Effector memory CD4-positive, alpha-beta T cell (primary cell): ENCODE measurements around the gene AKNA.

Experiments used
- DNase-seq, 3 donors: peaks; one replicate each; pipeline ENCODE4 v3.0.0-alpha.2; 2020
- H3K27ac ChIP-seq: 2 replicates; pipeline ENCODE4 v1.7.0; 2013; ENCODE audit warnings: mild to moderate bottlenecking, low read length, moderate library complexity; ENCODE audit not compliant: insufficient read depth, poor library complexity, severe bottlenecking
- H3K27me3 ChIP-seq: replicated peaks from 2 replicates; pipeline ENCODE4 v1.7.0; 2013; ENCODE audit warnings: mild to moderate bottlenecking, low read length; ENCODE audit not compliant: insufficient read depth, control insufficient read depth, poor library complexity, severe bottlenecking
- H3K36me3 ChIP-seq: 2 replicates; pipeline ENCODE4 v1.7.0; 2013; ENCODE audit warnings: mild to moderate bottlenecking, low read length, moderate library complexity; ENCODE audit not compliant: control insufficient read depth, insufficient read depth
- H3K4me1 ChIP-seq: 2 replicates; pipeline ENCODE4 v1.7.0; 2013; ENCODE audit warnings: low read length, mild to moderate bottlenecking; ENCODE audit not compliant: control insufficient read depth, insufficient read depth, poor library complexity, severe bottlenecking
- H3K4me3 ChIP-seq: 2 replicates; pipeline ENCODE4 v1.7.0; 2013; ENCODE audit warnings: low read length, low read depth, mild to moderate bottlenecking; ENCODE audit not compliant: insufficient read depth, poor library complexity, severe bottlenecking
- H3K9me3 ChIP-seq: 2 replicates; pipeline ENCODE4 v1.7.0; 2013; ENCODE audit warnings: mild to moderate bottlenecking, low read length, moderate library complexity; ENCODE audit not compliant: control insufficient read depth

Gene AKNA

DNA sequence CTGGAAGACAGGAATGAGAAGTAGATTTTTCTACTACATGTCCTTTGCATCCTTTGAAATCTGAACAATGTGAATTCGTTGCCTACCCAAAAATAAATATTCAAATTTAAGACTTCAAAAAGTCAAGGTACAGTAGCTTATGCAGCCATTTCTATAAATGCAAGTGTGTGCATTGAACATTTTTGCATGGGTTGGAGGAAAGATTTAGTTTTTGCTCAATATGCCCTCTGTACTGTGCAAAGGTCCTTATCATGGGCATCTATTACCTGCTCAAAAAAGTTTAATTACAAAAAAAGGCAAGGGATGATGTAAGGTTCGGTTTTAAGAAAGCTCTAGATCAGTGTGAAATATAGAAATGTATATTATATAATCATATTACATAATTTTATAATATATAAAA, 22.6 kb downstream of the AKNA start:
- no peaks in the 10 kb centered on the region for H3K27me3 ChIP-seq
- no peaks in the 10 kb centered on the region for H3K9me3 ChIP-seq
- H3K4me1 ChIP-seq = peaks cover 80% of the 10 kb centered on the region
- H3K36me3 ChIP-seq = peaks cover 74% of the 10 kb centered on the region
- no peak overlapping the region for H3K4me3 ChIP-seq
- peak overlapping the region; percentile 51 for H3K27ac ChIP-seq
- DNase-seq = no peak

DNA sequence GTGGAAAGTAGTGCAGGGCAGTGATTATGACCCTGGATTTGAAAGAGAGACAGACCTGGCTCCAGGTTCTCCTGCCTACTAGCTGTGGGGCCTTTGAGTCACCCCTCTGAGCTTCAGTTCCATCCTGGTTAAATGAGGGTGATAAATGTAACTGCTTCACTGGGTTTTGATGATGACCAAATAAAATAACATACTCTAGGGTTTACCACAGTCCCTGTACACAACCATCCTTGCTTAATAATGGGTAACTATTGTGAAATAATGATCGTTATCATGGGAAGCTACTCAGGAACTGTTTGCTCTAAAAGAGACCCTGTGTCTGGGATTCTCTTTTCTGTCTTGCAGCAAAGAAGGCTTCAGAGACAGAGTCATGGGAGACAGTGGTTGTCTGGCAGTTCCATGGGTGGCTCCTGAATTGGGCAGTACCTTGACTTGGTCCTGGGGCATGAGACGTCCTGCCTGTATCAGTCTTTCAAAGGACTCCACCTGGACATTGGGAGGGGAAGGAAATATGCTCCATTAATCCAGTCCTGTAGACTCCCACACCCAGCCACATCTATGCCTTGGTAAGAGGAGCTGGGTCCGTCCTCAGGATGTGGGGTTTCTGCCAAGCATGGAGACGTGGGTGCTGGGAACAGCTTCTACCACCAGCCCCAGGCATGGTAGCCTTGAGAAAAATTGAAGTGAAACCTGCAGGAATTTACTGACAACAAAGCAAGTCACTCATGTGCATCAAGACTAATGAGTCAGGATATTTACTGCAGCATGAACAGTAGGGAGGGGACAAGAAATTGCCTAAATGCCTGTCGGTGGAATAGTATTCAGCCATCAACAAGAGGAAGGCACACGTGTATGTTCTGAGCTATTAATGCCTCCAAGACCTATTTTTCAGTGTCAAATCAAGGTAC, 23.4 kb downstream of the AKNA start:
- Histone ChIP-seq H3K27me3 (no peaks in the 10 kb centered on the region), H3K9me3 (no peaks in the 10 kb centered on the region), H3K36me3 (peaks cover 74% of the 10 kb centered on the region), H3K27ac (peak overlapping the region; percentile 51), H3K4me3 (no peak overlapping the region), H3K4me1 (peaks cover 72% of the 10 kb centered on the region)
- DNase-seq = no peak

- no peaks in the 10 kb centered on the region for H3K9me3 ChIP-seq
- H3K27me3 ChIP-seq = no peaks in the 10 kb centered on the region
- H3K36me3 ChIP-seq = peaks cover 77% of the 10 kb centered on the region
- H3K4me3 ChIP-seq = no peak overlapping the region
- H3K27ac ChIP-seq = peak overlapping the region; percentile 51
- DNase-seq = peak in 1 of 3 donors; percentile 33
- H3K4me1 ChIP-seq = peaks cover 63% of the 10 kb centered on the region
These were observed 24.4 kb downstream of the AKNA start for GRCh38 chr9:114363424-114363823.

DNA sequence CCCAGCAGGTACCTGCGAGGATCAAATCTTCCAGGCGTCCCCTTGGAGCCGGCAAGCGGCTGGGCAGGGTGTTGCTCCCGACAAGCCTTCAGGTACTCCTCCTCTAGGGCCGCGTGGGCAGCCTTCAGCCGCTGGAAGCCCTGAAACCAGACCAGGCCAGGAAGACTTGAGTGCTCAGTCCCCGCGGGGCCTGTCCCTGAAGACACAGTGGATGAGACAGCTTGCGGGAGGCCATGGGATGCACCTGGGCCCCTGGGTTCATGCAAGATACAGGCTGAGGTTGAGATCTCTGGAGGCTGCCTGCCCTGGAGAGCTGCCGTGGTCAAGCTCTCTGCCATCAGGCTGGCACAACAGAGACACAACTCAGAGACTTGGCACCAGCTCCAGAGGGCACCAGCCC, 25.4 kb downstream of the AKNA start:
- Histone ChIP-seq H3K4me1 (peaks cover 53% of the 10 kb centered on the region), H3K27ac (peak overlapping the region; percentile 51), H3K36me3 (peaks cover 77% of the 10 kb centered on the region), H3K9me3 (no peaks in the 10 kb centered on the region), H3K4me3 (no peak overlapping the region), H3K27me3 (no peaks in the 10 kb centered on the region)
- no peak for DNase-seq

- Histone ChIP-seq H3K36me3 (peaks cover 84% of the 10 kb centered on the region), H3K27ac (peak overlapping the region; percentile 51), H3K27me3 (no peaks in the 10 kb centered on the region), H3K4me1 (peaks cover 44% of the 10 kb centered on the region), H3K9me3 (no peaks in the 10 kb centered on the region), H3K4me3 (no peak overlapping the region)
- no peak for DNase-seq
These were observed 26.2 kb downstream of the AKNA start for GRCh38 chr9:114361542-114361941.

GRCh38 chr9:114359801-114360200, 28.0 kb downstream of the AKNA start:
- Histone ChIP-seq H3K36me3 (peaks cover 93% of the 10 kb centered on the region), H3K27ac (peak overlapping the region; percentile 47), H3K27me3 (no peaks in the 10 kb centered on the region), H3K4me1 (peaks cover 29% of the 10 kb centered on the region), H3K4me3 (no peak overlapping the region), H3K9me3 (no peaks in the 10 kb centered on the region)
- DNase-seq = no peak

GRCh38 chr9:114357911-114358328, 29.9 kb downstream of the AKNA start:
- Histone ChIP-seq H3K27me3 (no peaks in the 10 kb centered on the region), H3K27ac (no peak overlapping the region), H3K36me3 (peaks cover 90% of the 10 kb centered on the region), H3K9me3 (no peaks in the 10 kb centered on the region), H3K4me3 (no peak overlapping the region), H3K4me1 (peaks cover 10% of the 10 kb centered on the region)
- DNase-seq = no peak

- Histone ChIP-seq H3K4me3 (no peak overlapping the region), H3K27me3 (no peaks in the 10 kb centered on the region), H3K36me3 (peaks cover 90% of the 10 kb centered on the region), H3K27ac (no peak overlapping the region), H3K9me3 (no peaks in the 10 kb centered on the region), H3K4me1 (peaks cover 6% of the 10 kb centered on the region)
- DNase-seq = no peak
These were observed 30.4 kb downstream of the AKNA start for GRCh38 chr9:114357360-114357759.

GRCh38 chr9:114356792-114357191, 31.0 kb downstream of the AKNA start:
- peaks cover 87% of the 10 kb centered on the region for H3K36me3 ChIP-seq
- H3K27me3 ChIP-seq = no peaks in the 10 kb centered on the region
- no peak for DNase-seq
- no peaks in the 10 kb centered on the region for H3K9me3 ChIP-seq
- H3K4me1 ChIP-seq = peaks cover 8% of the 10 kb centered on the region
- H3K27ac ChIP-seq = no peak overlapping the region
- H3K4me3 ChIP-seq = no peak overlapping the region

DNA sequence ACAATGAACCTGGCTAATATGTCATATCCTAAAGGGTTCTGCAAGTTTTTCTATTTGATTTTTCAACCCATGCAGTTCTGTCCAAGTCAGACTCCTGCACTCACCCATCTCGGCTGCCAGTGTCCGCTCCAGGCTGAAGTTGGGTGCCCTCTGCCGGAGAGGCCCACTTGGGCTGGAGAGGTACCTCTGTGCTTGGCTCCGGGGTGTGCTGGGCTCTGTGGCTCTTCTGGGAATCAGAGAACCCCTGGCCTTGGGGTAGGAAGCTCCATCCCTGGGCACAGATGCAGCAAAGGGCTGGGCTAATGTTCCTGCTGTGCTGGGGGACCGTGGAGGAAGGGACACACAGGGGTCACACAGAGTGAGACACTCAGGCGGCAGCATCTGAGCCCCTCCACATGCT, 32.0 kb downstream of the AKNA start:
- H3K36me3 ChIP-seq = peaks cover 86% of the 10 kb centered on the region
- H3K27me3 ChIP-seq = no peaks in the 10 kb centered on the region
- no peak overlapping the region for H3K4me3 ChIP-seq
- no peaks in the 10 kb centered on the region for H3K9me3 ChIP-seq
- no peak overlapping the region for H3K27ac ChIP-seq
- DNase-seq = no peak
- peaks cover 7% of the 10 kb centered on the region for H3K4me1 ChIP-seq
